A549 (cell line): ENCODE data around the gene MACF1. TPM values are rescaled to one million over a fixed set of nuclear protein-coding genes. Genes with fewer than 3 reads are reported as not detected.
A peak's percentile ranks its signal among the peaks of the same experiment; 100 is the strongest.

Source experiments
- ATAC-seq, 2 experiments: fragments of 200-7000 bp in 1 of 2; fragments of >200 bp in 1 of 2; cut with Nextera tagmentation in 1 of 2; cut with Tn5 transposase in 1 of 2; 3 replicates each; pipeline versions ENCODE4 v1.8.0 to v1.9.1; 2018 to 2020; ENCODE audit warnings: mild to moderate bottlenecking in 1 of 2, moderate library complexity in 1 of 2
- CTCF ChIA-PET: fragments of 300-600 bp; sonication (Branson Sonifier 250); formaldehyde crosslinking; extraction: SDS; loops from one replicate; lab custom pipeline; 2021; ENCODE audit warnings: antibody characterized with exemption, inconsistent platforms; lab: Yijun Ruan, JAX
- POLR2A ChIA-PET: fragments of 350-600 bp; formaldehyde crosslinking; extraction: SDS; loops from one replicate; lab custom pipeline; 2021; ENCODE audit warnings: antibody characterized with exemption, inconsistent platforms; lab: Yijun Ruan, JAX
- DNase-seq, 2 experiments: peaks; one replicate each; pipeline versions ENCODE4 v3.0.0 to v3.0.0-alpha.2; 2011 to 2016; ENCODE audit warnings: low read depth in 1 of 2, low spot score in 1 of 2
- FAIRE-seq: peaks from 2 replicates; lab custom pipeline; 2011; peaks lifted over from hg19 to GRCh38; lab: Jason Lieb, UNC
- H3K27ac ChIP-seq, 2 experiments: fragments of >200 bp; sonication (Bioruptor Twin); formaldehyde crosslinking; 3 replicates each; pipeline ENCODE4 v1.5.1; 2016 to 2017
- H3K4me1 ChIP-seq: fragments of >200 bp; sonication (Bioruptor Twin); formaldehyde crosslinking; 3 replicates; pipeline ENCODE4 v1.6.1; 2016
- H3K4me2 ChIP-seq: fragments of >200 bp; sonication (Bioruptor Twin); formaldehyde crosslinking; 3 replicates; pipeline ENCODE4 v1.6.1; 2016
- H3K4me3 ChIP-seq: fragments of >200 bp; sonication (Bioruptor Twin); formaldehyde crosslinking; 3 replicates; pipeline ENCODE4 v1.5.1; 2016
- H3K9me3 ChIP-seq: fragments of >200 bp; sonication (Bioruptor Twin); formaldehyde crosslinking; 3 replicates; pipeline ENCODE4 v1.6.1; 2016
- ATOH8 ChIP-seq: fragments of 250-450 bp; sonication (Bioruptor Pico); IDR thresholded peaks from 2 replicates; pipeline ENCODE4 v1.5.0; 2020; ENCODE audit warnings: low read depth, mild to moderate bottlenecking, moderate library complexity
- BHLHE40 ChIP-seq: IDR thresholded peaks from 2 replicates; pipeline ENCODE4 v1.6.1; 2012; ENCODE audit warnings: low read depth, low read length, inconsistent platforms
- CBX2 ChIP-seq: fragments of 200-600 bp; sonication (generic); IDR thresholded peaks from 2 replicates; pipeline ENCODE4 v1.6.1; 2016; ENCODE audit warnings: low read depth, mild to moderate bottlenecking, borderline replicate concordance
- CBX8 ChIP-seq: fragments of 200-600 bp; sonication (generic); IDR thresholded peaks from 2 replicates; pipeline ENCODE4 v1.6.1; 2016
- EHMT2 ChIP-seq: fragments of 200-600 bp; sonication (generic); IDR thresholded peaks from 2 replicates; pipeline ENCODE4 v1.6.1; 2016; ENCODE audit warnings: antibody characterized with exemption, low read depth, mild to moderate bottlenecking, moderate library complexity
- HES2 ChIP-seq: fragments of >200 bp; sonication (Bioruptor Twin); formaldehyde crosslinking; IDR thresholded peaks from 2 replicates; pipeline ENCODE4 v1.6.1; 2016
- HEYL ChIP-seq: fragments of 250-450 bp; sonication (Bioruptor Pico); IDR thresholded peaks from 2 replicates; pipeline ENCODE4 v1.8.0; 2021; ENCODE audit warnings: mild to moderate bottlenecking, moderate library complexity
- HOXB13 ChIP-seq: fragments of 250-450 bp; sonication (Bioruptor Pico); IDR thresholded peaks from 2 replicates; pipeline ENCODE4 v1.5.0; 2020; ENCODE audit warnings: low read depth, mild to moderate bottlenecking, moderate library complexity
- KDM1A ChIP-seq: fragments of 200-600 bp; sonication (generic); IDR thresholded peaks from 2 replicates; pipeline ENCODE4 v1.6.1; 2016; ENCODE audit warnings: low read depth, mild to moderate bottlenecking
- NPAS2 ChIP-seq: fragments of 250-450 bp; sonication (Bioruptor Pico); IDR thresholded peaks from 2 replicates; pipeline ENCODE4 v1.8.0; 2022; ENCODE audit warnings: mild to moderate bottlenecking, moderate library complexity, borderline replicate concordance
- PHF8 ChIP-seq: fragments of 200-600 bp; sonication (generic); IDR thresholded peaks from 2 replicates; pipeline ENCODE4 v1.6.1; 2016; ENCODE audit warnings: low read depth, mild to moderate bottlenecking, antibody characterized with exemption, moderate library complexity, borderline replicate concordance
- POLR2A ChIP-seq: IDR thresholded peaks from 2 replicates; pipeline ENCODE4 v1.6.1; 2012; ENCODE audit warnings: mild to moderate bottlenecking, low read length
- RARB ChIP-seq: fragments of 250-450 bp; sonication (Bioruptor Pico); IDR thresholded peaks from 2 replicates; pipeline ENCODE4 v1.8.0; 2021; ENCODE audit warnings: mild to moderate bottlenecking, moderate library complexity
- RCOR1 ChIP-seq: fragments of 150-350 bp; IDR thresholded peaks from 2 replicates; pipeline ENCODE4 v1.6.1; 2014; ENCODE audit warnings: antibody characterized with exemption, low read length, low read depth
- RFX5 ChIP-seq: fragments of 450-650 bp; IDR thresholded peaks from 2 replicates; pipeline ENCODE4 v1.7.1; 2014; ENCODE audit warnings: antibody characterized with exemption, mild to moderate bottlenecking, moderate library complexity
- SMC3 ChIP-seq: fragments of >200 bp; sonication (Bioruptor Twin); formaldehyde crosslinking; IDR thresholded peaks from 3 replicates; pipeline ENCODE4 v1.6.1; 2018; ENCODE audit warnings: inconsistent platforms
- SREBF2 ChIP-seq: fragments of 450-650 bp; IDR thresholded peaks from 2 replicates; pipeline ENCODE4 v1.6.1; 2014; ENCODE audit warnings: mild to moderate bottlenecking, moderate library complexity
- TFCP2L1 ChIP-seq: fragments of 250-450 bp; sonication (Bioruptor Pico); IDR thresholded peaks from 2 replicates; pipeline ENCODE4 v1.5.0; 2021; ENCODE audit warnings: mild to moderate bottlenecking
- ZFP36 ChIP-seq: fragments of 450-650 bp; IDR thresholded peaks from 2 replicates; pipeline ENCODE4 v1.6.1; 2014; ENCODE audit warnings: borderline replicate concordance; ENCODE audit not compliant: partially characterized antibody
- ZNF302 ChIP-seq: fragments of 250-450 bp; sonication (Bioruptor Pico); IDR thresholded peaks from 2 replicates; pipeline ENCODE4 v1.9.0; 2021; ENCODE audit warnings: inconsistent platforms, mild to moderate bottlenecking, moderate library complexity
- WGBS: methylation state at CpG from one replicate; pipeline ENCODE4 v1.1.6; 2017; ENCODE audit errors: missing lambda C conversion rate; 5-methylcytosine and 5-hydroxymethylcytosine counted together
- polyA plus RNA-seq, 4 experiments: library from polyadenylated mRNA; depleted of rRNA in 3 of 4; stranded (reverse); fragments of >200 nt; fragmentation: RNase III in 1 of 4; extraction: RNeasy Plus Mini Kit Qiagen cat#74134 plus additional on column Dnase treatment in 1 of 4; gene quantifications; 2 replicates in 3 of 4; 3 replicates in 1 of 4; pipeline ENCODE4 v1.2.3, GENCODE V29; 2011 to 2017
- TF ChIP-seq, protein P1 (sequence below): fragments of 250-450 bp; sonication (Bioruptor Pico); IDR thresholded peaks from 2 replicates; pipeline ENCODE4 v1.5.0; 2021; ENCODE audit warnings: mild to moderate bottlenecking, moderate library complexity, borderline replicate concordance
- TF ChIP-seq, protein P2 (sequence below): fragments of 200-600 bp; sonication (generic); IDR thresholded peaks from 2 replicates; pipeline ENCODE4 v1.6.1; 2016; ENCODE audit warnings: antibody characterized with exemption, mild to moderate bottlenecking, moderate library complexity

MACF1 gene
- polyA plus RNA-seq, 2 of the 4 experiments (the other 2 are of a cell fraction), result 45.7 to 64.2 TPM

DNA sequence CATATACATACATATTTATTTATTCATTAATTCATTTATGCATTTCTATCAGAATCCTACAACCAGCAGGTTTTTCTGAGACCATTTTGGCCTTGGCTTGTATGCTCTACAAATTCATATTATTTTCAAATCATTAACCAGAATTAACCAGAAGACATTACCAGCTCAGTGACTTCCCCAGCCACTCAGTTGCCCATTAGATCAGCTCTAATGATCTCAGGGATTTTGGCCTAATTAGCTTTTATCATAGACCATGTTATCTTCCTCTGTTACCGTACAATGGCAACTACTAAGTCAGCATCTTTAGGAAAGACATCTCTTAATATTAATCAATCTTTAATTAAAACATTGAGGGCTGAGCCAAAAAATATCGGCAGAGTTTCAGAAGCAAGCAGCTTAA lies 196.6 kb downstream of the MACF1 start:
- Histone ChIP-seq H3K4me1 (peaks cover 61% of the 10 kb centered on the region), H3K4me2 (no peak overlapping the region), H3K9me3 (no peaks in the 10 kb centered on the region)
- TF ChIP-seq HOXB13 (CRISPR knock-in tag) (no peak), BHLHE40 (no peak), ZFP36 (no peak)
- TF ChIP-seq, protein P1, sequence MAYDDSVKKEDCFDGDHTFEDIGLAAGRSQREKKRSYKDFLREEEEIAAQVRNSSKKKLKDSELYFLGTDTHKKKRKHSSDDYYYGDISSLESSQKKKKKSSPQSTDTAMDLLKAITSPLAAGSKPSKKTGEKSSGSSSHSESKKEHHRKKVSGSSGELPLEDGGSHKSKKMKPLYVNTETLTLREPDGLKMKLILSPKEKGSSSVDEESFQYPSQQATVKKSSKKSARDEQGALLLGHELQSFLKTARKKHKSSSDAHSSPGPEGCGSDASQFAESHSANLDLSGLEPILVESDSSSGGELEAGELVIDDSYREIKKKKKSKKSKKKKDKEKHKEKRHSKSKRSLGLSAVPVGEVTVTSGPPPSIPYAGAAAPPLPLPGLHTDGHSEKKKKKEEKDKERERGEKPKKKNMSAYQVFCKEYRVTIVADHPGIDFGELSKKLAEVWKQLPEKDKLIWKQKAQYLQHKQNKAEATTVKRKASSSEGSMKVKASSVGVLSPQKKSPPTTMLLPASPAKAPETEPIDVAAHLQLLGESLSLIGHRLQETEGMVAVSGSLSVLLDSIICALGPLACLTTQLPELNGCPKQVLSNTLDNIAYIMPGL (CRISPR knock-in tag), result no peak
- TF ChIP-seq, protein P2, sequence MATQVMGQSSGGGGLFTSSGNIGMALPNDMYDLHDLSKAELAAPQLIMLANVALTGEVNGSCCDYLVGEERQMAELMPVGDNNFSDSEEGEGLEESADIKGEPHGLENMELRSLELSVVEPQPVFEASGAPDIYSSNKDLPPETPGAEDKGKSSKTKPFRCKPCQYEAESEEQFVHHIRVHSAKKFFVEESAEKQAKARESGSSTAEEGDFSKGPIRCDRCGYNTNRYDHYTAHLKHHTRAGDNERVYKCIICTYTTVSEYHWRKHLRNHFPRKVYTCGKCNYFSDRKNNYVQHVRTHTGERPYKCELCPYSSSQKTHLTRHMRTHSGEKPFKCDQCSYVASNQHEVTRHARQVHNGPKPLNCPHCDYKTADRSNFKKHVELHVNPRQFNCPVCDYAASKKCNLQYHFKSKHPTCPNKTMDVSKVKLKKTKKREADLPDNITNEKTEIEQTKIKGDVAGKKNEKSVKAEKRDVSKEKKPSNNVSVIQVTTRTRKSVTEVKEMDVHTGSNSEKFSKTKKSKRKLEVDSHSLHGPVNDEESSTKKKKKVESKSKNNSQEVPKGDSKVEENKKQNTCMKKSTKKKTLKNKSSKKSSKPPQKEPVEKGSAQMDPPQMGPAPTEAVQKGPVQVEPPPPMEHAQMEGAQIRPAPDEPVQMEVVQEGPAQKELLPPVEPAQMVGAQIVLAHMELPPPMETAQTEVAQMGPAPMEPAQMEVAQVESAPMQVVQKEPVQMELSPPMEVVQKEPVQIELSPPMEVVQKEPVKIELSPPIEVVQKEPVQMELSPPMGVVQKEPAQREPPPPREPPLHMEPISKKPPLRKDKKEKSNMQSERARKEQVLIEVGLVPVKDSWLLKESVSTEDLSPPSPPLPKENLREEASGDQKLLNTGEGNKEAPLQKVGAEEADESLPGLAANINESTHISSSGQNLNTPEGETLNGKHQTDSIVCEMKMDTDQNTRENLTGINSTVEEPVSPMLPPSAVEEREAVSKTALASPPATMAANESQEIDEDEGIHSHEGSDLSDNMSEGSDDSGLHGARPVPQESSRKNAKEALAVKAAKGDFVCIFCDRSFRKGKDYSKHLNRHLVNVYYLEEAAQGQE, result no peak
- TF ChIP-seq, all 56 proteins: peak for 0
- ChIA-PET CTCF (interaction anchor here (1.1 to 6.5 kb wide), 4 partner anchors 9 to 302 kb away, joined by 3 to 50 read pairs (median 6); no protein-coding TSS in a partner anchor), POLR2A (no interaction called here)
- H3K4me3 ChIP-seq, result no peak overlapping the region
- FAIRE-seq (no peak), ATAC-seq (no peak), DNase-seq (no peak)
- 94% methylated on average over 2 of the region's 2 CpGs for WGBS
- H3K27ac ChIP-seq, result peak overlapping the region in 1 of 2 experiments; percentile 67; a peak in 3 of 6 replicates

DNA sequence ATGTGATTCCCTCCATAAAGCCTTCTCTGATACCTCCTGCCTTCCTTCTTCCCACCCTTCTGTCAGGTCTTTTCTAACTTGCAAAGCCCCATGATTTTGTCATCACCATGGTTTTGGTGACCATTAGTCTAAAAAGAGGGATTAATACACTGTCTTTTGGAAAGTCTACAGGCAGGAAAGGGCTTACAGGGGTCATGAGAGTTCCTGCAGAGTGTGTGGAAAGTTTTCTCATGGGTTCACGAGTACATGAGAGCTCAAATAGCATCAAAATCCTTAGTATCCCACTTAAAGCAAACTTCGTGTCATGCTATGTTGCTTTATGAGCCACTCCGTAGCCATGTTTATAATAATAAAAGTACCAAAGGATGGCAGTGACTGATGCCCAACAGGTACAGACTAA lies 200.4 kb downstream of the MACF1 start:
- peak overlapping the region in 1 of 2 experiments; percentile 97; a peak in 4 of 6 replicates for H3K27ac ChIP-seq
- CTCF ChIA-PET, result interaction anchor here (0.6 to 2.1 kb wide), 4 partner anchors 11 to 306 kb away, joined by 3 to 6 read pairs (median 4); no protein-coding TSS in a partner anchor
- H3K9me3 ChIP-seq, result no peaks in the 10 kb centered on the region
- no peak overlapping the region for H3K4me3 ChIP-seq
- POLR2A ChIA-PET, result no interaction called here
- WGBS, result 81% methylated on average over 3 of the region's 3 CpGs
- no peak for TF ChIP-seq RCOR1
- TF ChIP-seq RFX5, result no peak
- no peak for TF ChIP-seq ATOH8 (CRISPR knock-in tag)
- no peak for TF ChIP-seq CBX8
- no peak for TF ChIP-seq ZFP36
- TF ChIP-seq ZNF302 (CRISPR knock-in tag), result no peak
- no peak for TF ChIP-seq SREBF2
- no peak for TF ChIP-seq HES2
- no peak for TF ChIP-seq EHMT2
- TF ChIP-seq BHLHE40, result no peak
- TF ChIP-seq KDM1A, result no peak
- TF ChIP-seq NPAS2 (CRISPR knock-in tag), result no peak
- TF ChIP-seq CBX2, result no peak
- TF ChIP-seq SMC3, result no peak
- TF ChIP-seq RARB (CRISPR knock-in tag), result no peak
- TF ChIP-seq PHF8, result no peak
- TF ChIP-seq TFCP2L1, result no peak
- no peak for TF ChIP-seq POLR2A
- no peak for TF ChIP-seq HEYL (CRISPR knock-in tag)
- peaks cover 45% of the 10 kb centered on the region for H3K4me1 ChIP-seq
- ATAC-seq (no peak), DNase-seq (no peak), FAIRE-seq (no peak)
- H3K4me2 ChIP-seq, result no peak overlapping the region; the same call in 2 of the 3 replicates
